Fibroblast of lung (primary cell): Measurements from ENCODE around the gene N4BP2L1. TPM values are rescaled to one million over a fixed set of nuclear protein-coding genes. Genes with fewer than 3 reads are reported as not detected.

ENCODE experiments used
- DNase-seq, 2 donors: peaks; one replicate each; pipeline versions ENCODE4 v3.0.0 to v3.0.0-alpha.2; 2010; ENCODE audit warnings: low read depth in 2 of 2
- H2AFZ ChIP-seq: 2 replicates; pipeline ENCODE4 v1.5.1; 2012; ENCODE audit warnings: low read length, control low read depth, inconsistent platforms
- H3K27ac ChIP-seq: 2 replicates; pipeline ENCODE4 v1.5.1; 2011; ENCODE audit warnings: low read length, control low read depth; ENCODE audit not compliant: insufficient read depth
- H3K27me3 ChIP-seq: 2 replicates; pipeline ENCODE4 v1.5.1; 2011; ENCODE audit warnings: mild to moderate bottlenecking, low read length; ENCODE audit not compliant: control insufficient read depth, insufficient read depth
- H3K36me3 ChIP-seq: 2 replicates; pipeline ENCODE4 v1.5.1; 2011; ENCODE audit warnings: low read length; ENCODE audit not compliant: control insufficient read depth, insufficient read depth
- H3K4me1 ChIP-seq: 2 replicates; pipeline ENCODE4 v1.5.1; 2011; ENCODE audit warnings: low read length; ENCODE audit not compliant: control insufficient read depth, insufficient read depth; ENCODE audit errors: extremely low read depth
- H3K4me2 ChIP-seq: 2 replicates; pipeline ENCODE4 v1.5.1; 2011; ENCODE audit warnings: low read length, control low read depth; ENCODE audit not compliant: insufficient read depth; ENCODE audit errors: extremely low read depth
- H3K4me3 ChIP-seq, 4 experiments: fragments of 200-600 bp in 1 of 4; sonication (generic) in 1 of 4; replicated peaks in 1 of 4; 2 replicates each; pipeline ENCODE4 v1.5.1; 2011 to 2016; ENCODE audit warnings: low read length in 4 of 4, low read depth in 3 of 4, mild to moderate bottlenecking in 3 of 4, control low read depth in 2 of 4, inconsistent platforms in 1 of 4, mixed read lengths in 1 of 4; ENCODE audit not compliant: insufficient read depth in 1 of 4; ENCODE audit errors: control extremely low read depth in 1 of 4
- H3K79me2 ChIP-seq: 2 replicates; pipeline ENCODE4 v1.5.1; 2012; ENCODE audit warnings: mild to moderate bottlenecking, low read length, inconsistent platforms; ENCODE audit not compliant: control insufficient read depth, insufficient read depth
- H3K9ac ChIP-seq: 2 replicates; pipeline ENCODE4 v1.5.1; 2011; ENCODE audit warnings: mild to moderate bottlenecking, low read length, control low read depth; ENCODE audit not compliant: insufficient read depth
- H3K9me3 ChIP-seq: 2 replicates; pipeline ENCODE4 v1.5.1; 2012; ENCODE audit warnings: low read depth, low read length; ENCODE audit not compliant: control insufficient read depth, insufficient read depth
- H4K20me1 ChIP-seq: 2 replicates; pipeline ENCODE4 v1.5.1; 2011; ENCODE audit warnings: low read length; ENCODE audit not compliant: control insufficient read depth, insufficient read depth; ENCODE audit errors: extremely low read depth
- CTCF ChIP-seq, 2 donors: IDR thresholded peaks in 1 of 2; conservative IDR thresholded peaks in 1 of 2; 1 replicate in 1 of 2; 2 replicates in 1 of 2; pipeline ENCODE4 v1.5.1; 2011 to 2012; ENCODE audit warnings: low read length in 2 of 2, control low read depth in 1 of 2, inconsistent platforms in 1 of 2, low read depth in 1 of 2, mild to moderate bottlenecking in 1 of 2
- EZH2 ChIP-seq: IDR thresholded peaks from 2 replicates; pipeline ENCODE4 v1.5.1; 2012; ENCODE audit warnings: low read length, control low read depth, mild to moderate bottlenecking; ENCODE audit errors: missing control alignments
- polyA plus RNA-seq, 2 donors: library from polyadenylated mRNA; depleted of rRNA in 1 of 2; stranded (reverse) in 1 of 2; unstranded in 1 of 2; fragments of >200 nt; gene quantifications; 2 replicates each; pipeline ENCODE4 v1.2.1, GENCODE V29; 2011 to 2012; ENCODE audit warnings: missing spikeins in 1 of 2
- total RNA-seq: library from RNA; depleted of rRNA; stranded (reverse); fragments of >200 nt; gene quantifications from 2 replicates; pipeline ENCODE4 v1.2.1, GENCODE V29; 2014

The N4BP2L1 gene
- total and polyA plus RNA-seq, 2 donors (not counting 1 experiment from before 2014, with no cell fraction given): 2.7 to 5.9 TPM

DNA sequence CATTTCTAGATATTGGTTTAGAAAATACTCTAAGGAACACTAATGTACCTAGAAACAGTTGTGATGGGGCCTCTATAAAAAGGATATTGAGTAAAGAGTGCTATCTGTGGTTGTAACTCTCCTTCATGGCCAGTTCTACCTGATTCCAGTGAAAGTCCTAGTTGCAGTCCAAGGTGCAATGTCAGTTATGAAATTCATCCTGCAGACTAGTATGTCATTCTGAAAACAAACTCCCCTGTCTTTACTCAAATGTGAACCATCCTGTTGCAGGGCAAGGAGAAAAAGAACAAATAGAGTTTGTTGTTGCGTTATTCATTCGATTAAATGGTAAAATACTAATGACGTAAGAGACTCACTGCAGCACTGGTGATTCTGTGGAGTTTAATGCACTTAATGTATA, 18.3 kb upstream of the N4BP2L1 start:
- no peak overlapping the region for H3K27ac ChIP-seq
- no peaks in the 10 kb centered on the region for H3K4me1 ChIP-seq
- H3K4me2 ChIP-seq: no peak overlapping the region
- TF ChIP-seq EZH2 (no peak), CTCF (conservative IDR thresholded peaks at IDR 0.05 in 1 of 2, IDR thresholded peaks at IDR 0.05 in 1 of 2; ENCODE audit: low read depth in 1 of 2, low read length in 2 of 2) (no peak)
- H3K36me3 ChIP-seq: no peaks in the 10 kb centered on the region
- H3K9ac ChIP-seq: no peak overlapping the region
- H3K4me3 ChIP-seq: no peak overlapping the region
- no peak for DNase-seq
- no peaks in the 10 kb centered on the region for H3K79me2 ChIP-seq
- H3K9me3 ChIP-seq: no peaks in the 10 kb centered on the region
- no peak overlapping the region for H2AFZ ChIP-seq
- no peaks in the 10 kb centered on the region for H3K27me3 ChIP-seq
- no peaks in the 10 kb centered on the region for H4K20me1 ChIP-seq

DNA sequence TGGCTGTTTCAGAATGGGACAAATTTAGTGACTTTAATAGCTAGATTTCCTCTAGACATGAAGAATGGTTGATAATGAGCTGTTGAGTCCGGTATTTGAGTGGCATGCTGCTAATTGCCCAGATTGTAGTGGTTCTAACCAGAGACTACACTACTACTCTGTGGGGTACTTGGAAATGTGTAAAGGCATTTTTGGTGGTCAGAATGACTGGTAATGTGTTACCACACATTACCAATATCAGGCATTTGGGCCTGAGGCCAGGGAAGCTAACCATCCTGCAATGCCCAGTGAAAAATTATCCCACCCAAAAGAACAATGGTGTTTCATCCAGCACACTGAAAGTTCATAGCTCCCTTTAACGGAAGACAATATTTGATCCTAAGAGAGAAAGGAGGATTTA, 17.5 kb upstream of the N4BP2L1 start:
- Histone ChIP-seq H3K4me3 (no peak overlapping the region), H2AFZ (no peak overlapping the region), H3K79me2 (no peaks in the 10 kb centered on the region), H3K4me2 (no peak overlapping the region), H3K9ac (no peak overlapping the region), H3K36me3 (no peaks in the 10 kb centered on the region), H3K27me3 (no peaks in the 10 kb centered on the region), H3K4me1 (no peaks in the 10 kb centered on the region), H3K9me3 (no peaks in the 10 kb centered on the region), H4K20me1 (no peaks in the 10 kb centered on the region), H3K27ac (no peak overlapping the region)
- TF ChIP-seq CTCF (conservative IDR thresholded peaks at IDR 0.05 in 1 of 2, IDR thresholded peaks at IDR 0.05 in 1 of 2; ENCODE audit: low read depth in 1 of 2, low read length in 2 of 2): no peak
- TF ChIP-seq EZH2: no peak
- DNase-seq: peak in 1 of 2 donors; percentile 5

GRCh38 chr13:32443111-32443510, 15.2 kb upstream of the N4BP2L1 start:
- no peak for TF ChIP-seq EZH2
- TF ChIP-seq CTCF (conservative IDR thresholded peaks at IDR 0.05 in 1 of 2, IDR thresholded peaks at IDR 0.05 in 1 of 2; ENCODE audit: low read depth in 1 of 2, low read length in 2 of 2): peak; percentile 30 to 34
- peak in 1 of 2 donors; percentile 39 for DNase-seq
- Histone ChIP-seq H3K9ac (no peak overlapping the region), H3K27ac (no peak overlapping the region), H3K4me1 (no peaks in the 10 kb centered on the region), H3K4me3 (no peak overlapping the region), H3K27me3 (no peaks in the 10 kb centered on the region), H3K4me2 (no peak overlapping the region), H3K36me3 (no peaks in the 10 kb centered on the region), H4K20me1 (no peaks in the 10 kb centered on the region), H2AFZ (no peak overlapping the region), H3K79me2 (no peaks in the 10 kb centered on the region), H3K9me3 (no peaks in the 10 kb centered on the region)
